ENCODE measurements around the gene CLN6.
"Not testable (repeated sequence)": the region's sequence is repeated elsewhere in the genome, so short reads cannot be mapped to it uniquely, and the experiment has no call there.

Gene CLN6

DNA sequence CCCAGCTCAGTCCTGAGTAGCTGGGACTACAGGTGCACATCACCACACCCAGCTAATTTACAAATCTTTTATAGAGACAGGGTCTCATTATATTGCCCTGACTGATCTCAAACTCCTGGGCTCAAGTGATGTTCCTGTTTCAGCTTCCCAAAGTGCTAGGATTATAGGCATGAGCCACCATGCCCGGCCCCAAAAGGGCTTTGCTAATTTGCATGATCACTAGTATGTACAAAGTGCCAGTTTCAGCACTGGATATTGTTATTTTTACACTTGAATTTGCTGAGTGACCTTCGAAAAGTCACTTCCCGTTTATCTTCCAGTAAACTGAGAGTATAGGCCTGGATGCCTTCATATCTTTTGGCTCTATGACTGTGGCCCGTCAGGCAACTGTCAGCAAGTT lies 12.2 kb downstream of the CLN6 start:
- no peaks in the 10 kb centered on the region for H3K9me3 ChIP-seq (ENCODE audit: control insufficient read depth, low read length)
- no peaks in the 10 kb centered on the region for H3K4me1 ChIP-seq (ENCODE audit: control insufficient read depth, insufficient read depth, low read length)
- no peak overlapping the region for H3K9ac ChIP-seq (ENCODE audit: low read length)
- no peaks in the 10 kb centered on the region for H3K27me3 ChIP-seq (ENCODE audit: control insufficient read depth, insufficient read depth, low read length)
- H3K36me3 ChIP-seq (ENCODE audit: control insufficient read depth, insufficient read depth, low read length), result no peaks in the 10 kb centered on the region
- H3K4me3 ChIP-seq (ENCODE audit: low read length), result no peak overlapping the region

GRCh38 chr15:68214838-68215254 lies 14.7 kb downstream of the CLN6 start:
- no peaks in the 10 kb centered on the region for H3K36me3 ChIP-seq (ENCODE audit: control insufficient read depth, insufficient read depth, low read length)
- no peaks in the 10 kb centered on the region for H3K9me3 ChIP-seq (ENCODE audit: control insufficient read depth, low read length)
- H3K27me3 ChIP-seq (ENCODE audit: control insufficient read depth, insufficient read depth, low read length), result no peaks in the 10 kb centered on the region

GRCh38 chr15:68213991-68214837 lies 15.3 kb downstream of the CLN6 start:
- H3K4me1 ChIP-seq (ENCODE audit: control insufficient read depth, insufficient read depth, low read length), result peaks cover 9% of the 10 kb centered on the region
- H3K4me3 ChIP-seq (ENCODE audit: low read length), result no peak overlapping the region
- H3K9me3 ChIP-seq (ENCODE audit: control insufficient read depth, low read length), result no peaks in the 10 kb centered on the region
- no peaks in the 10 kb centered on the region for H3K36me3 ChIP-seq (ENCODE audit: control insufficient read depth, insufficient read depth, low read length)
- no peak overlapping the region for H3K9ac ChIP-seq (ENCODE audit: low read length)
- no peaks in the 10 kb centered on the region for H3K27me3 ChIP-seq (ENCODE audit: control insufficient read depth, insufficient read depth, low read length)

More at GRCh38 chr15:68214838-68215254, 14.7 kb downstream of the CLN6 start:
- no peak overlapping the region for H3K4me3 ChIP-seq (ENCODE audit: low read length)
- no peak overlapping the region for H3K9ac ChIP-seq (ENCODE audit: low read length)
- H3K4me1 ChIP-seq (ENCODE audit: control insufficient read depth, insufficient read depth, low read length), result peaks cover 9% of the 10 kb centered on the region

GRCh38 chr15:68213491-68213845 lies 16.1 kb downstream of the CLN6 start:
- not testable (repeated sequence) for H3K4me3 ChIP-seq (ENCODE audit: low read length); H3K4me1 ChIP-seq (ENCODE audit: control insufficient read depth, insufficient read depth, low read length); H3K9me3 ChIP-seq (ENCODE audit: control insufficient read depth, low read length); H3K36me3 ChIP-seq (ENCODE audit: control insufficient read depth, insufficient read depth, low read length); H3K9ac ChIP-seq (ENCODE audit: low read length); H3K27me3 ChIP-seq (ENCODE audit: control insufficient read depth, insufficient read depth, low read length)

GRCh38 chr15:68211656-68212320 lies 17.7 kb downstream of the CLN6 start:
- H3K9me3 ChIP-seq (ENCODE audit: control insufficient read depth, low read length), result no peaks in the 10 kb centered on the region
- no peak overlapping the region for H3K4me3 ChIP-seq (ENCODE audit: low read length)
- H3K36me3 ChIP-seq (ENCODE audit: control insufficient read depth, insufficient read depth, low read length), result no peaks in the 10 kb centered on the region
- H3K27me3 ChIP-seq (ENCODE audit: control insufficient read depth, insufficient read depth, low read length), result no peaks in the 10 kb centered on the region
- no peak overlapping the region for H3K9ac ChIP-seq (ENCODE audit: low read length)
- peaks cover 9% of the 10 kb centered on the region for H3K4me1 ChIP-seq (ENCODE audit: control insufficient read depth, insufficient read depth, low read length)

- Histone ChIP-seq H3K4me3 (ENCODE audit: low read length) (no peak overlapping the region), H3K9ac (ENCODE audit: low read length) (no peak overlapping the region), H3K27me3 (ENCODE audit: control insufficient read depth, insufficient read depth, low read length) (no peaks in the 10 kb centered on the region), H3K36me3 (ENCODE audit: control insufficient read depth, insufficient read depth, low read length) (no peaks in the 10 kb centered on the region), H3K9me3 (ENCODE audit: control insufficient read depth, low read length) (no peaks in the 10 kb centered on the region), H3K4me1 (ENCODE audit: control insufficient read depth, insufficient read depth, low read length) (peaks cover 14% of the 10 kb centered on the region)
These were observed 18.5 kb downstream of the CLN6 start for GRCh38 chr15:68210821-68211655.

- Histone ChIP-seq H3K27me3 (ENCODE audit: control insufficient read depth, insufficient read depth, low read length) (no peaks in the 10 kb centered on the region), H3K4me3 (ENCODE audit: low read length) (no peak overlapping the region), H3K9ac (ENCODE audit: low read length) (no peak overlapping the region), H3K36me3 (ENCODE audit: control insufficient read depth, insufficient read depth, low read length) (no peaks in the 10 kb centered on the region), H3K4me1 (ENCODE audit: control insufficient read depth, insufficient read depth, low read length) (peaks cover 20% of the 10 kb centered on the region), H3K9me3 (ENCODE audit: control insufficient read depth, low read length) (no peaks in the 10 kb centered on the region)
These were observed 19.1 kb downstream of the CLN6 start for GRCh38 chr15:68210409-68210756.

DNA sequence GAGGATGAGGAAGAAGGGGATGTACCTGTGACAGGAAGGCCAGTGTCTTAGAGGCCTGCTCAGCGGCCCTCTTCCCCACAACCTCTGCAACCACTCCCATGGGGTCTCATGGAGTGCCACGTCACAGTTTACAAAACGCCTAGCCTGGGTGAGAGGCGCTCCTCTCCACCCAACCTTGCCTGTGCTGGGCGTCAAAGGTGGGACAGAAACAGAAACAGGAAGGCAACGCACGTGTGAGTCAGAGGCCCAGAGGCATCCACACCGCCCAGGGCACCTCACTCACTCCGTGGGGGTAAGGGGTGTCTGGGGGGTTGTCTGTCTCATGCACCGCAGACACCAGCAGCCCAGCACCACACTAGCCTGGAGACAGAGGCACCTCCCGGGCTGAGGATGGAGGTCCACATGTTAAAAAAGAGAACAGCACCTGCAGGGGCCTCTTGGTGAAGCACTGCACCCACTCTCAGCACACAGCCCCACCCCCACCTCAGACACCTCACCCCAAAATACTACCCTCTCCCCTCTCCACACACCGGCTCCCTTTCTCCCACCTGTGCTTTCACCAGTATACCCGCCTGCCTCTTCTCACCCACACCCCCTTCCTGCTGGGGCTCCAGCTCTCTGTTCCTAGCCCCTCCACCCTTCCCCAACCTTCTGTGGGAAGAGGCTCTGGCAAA lies 19.7 kb downstream of the CLN6 start:
- H3K9me3 ChIP-seq (ENCODE audit: control insufficient read depth, low read length), result no peaks in the 10 kb centered on the region
- no peaks in the 10 kb centered on the region for H3K27me3 ChIP-seq (ENCODE audit: control insufficient read depth, insufficient read depth, low read length)
- peaks cover 23% of the 10 kb centered on the region for H3K4me1 ChIP-seq (ENCODE audit: control insufficient read depth, insufficient read depth, low read length)
- H3K9ac ChIP-seq (ENCODE audit: low read length), result no peak overlapping the region
- no peak overlapping the region for H3K4me3 ChIP-seq (ENCODE audit: low read length)
- H3K36me3 ChIP-seq (ENCODE audit: control insufficient read depth, insufficient read depth, low read length), result no peaks in the 10 kb centered on the region

- no peak overlapping the region for H3K4me3 ChIP-seq (ENCODE audit: low read length)
- H3K4me1 ChIP-seq (ENCODE audit: control insufficient read depth, insufficient read depth, low read length), result peaks cover 26% of the 10 kb centered on the region
- no peaks in the 10 kb centered on the region for H3K27me3 ChIP-seq (ENCODE audit: control insufficient read depth, insufficient read depth, low read length)
- no peaks in the 10 kb centered on the region for H3K9me3 ChIP-seq (ENCODE audit: control insufficient read depth, low read length)
- H3K36me3 ChIP-seq (ENCODE audit: control insufficient read depth, insufficient read depth, low read length), result no peaks in the 10 kb centered on the region
- no peak overlapping the region for H3K9ac ChIP-seq (ENCODE audit: low read length)
These were observed 20.3 kb downstream of the CLN6 start for GRCh38 chr15:68209272-68209671.

- Histone ChIP-seq H3K4me3 (ENCODE audit: low read length) (no peak overlapping the region), H3K9me3 (ENCODE audit: control insufficient read depth, low read length) (no peaks in the 10 kb centered on the region), H3K27me3 (ENCODE audit: control insufficient read depth, insufficient read depth, low read length) (no peaks in the 10 kb centered on the region), H3K4me1 (ENCODE audit: control insufficient read depth, insufficient read depth, low read length) (peaks cover 31% of the 10 kb centered on the region), H3K36me3 (ENCODE audit: control insufficient read depth, insufficient read depth, low read length) (no peaks in the 10 kb centered on the region), H3K9ac (ENCODE audit: low read length) (no peak overlapping the region)
These were observed 20.8 kb downstream of the CLN6 start for GRCh38 chr15:68208636-68209240.

DNA sequence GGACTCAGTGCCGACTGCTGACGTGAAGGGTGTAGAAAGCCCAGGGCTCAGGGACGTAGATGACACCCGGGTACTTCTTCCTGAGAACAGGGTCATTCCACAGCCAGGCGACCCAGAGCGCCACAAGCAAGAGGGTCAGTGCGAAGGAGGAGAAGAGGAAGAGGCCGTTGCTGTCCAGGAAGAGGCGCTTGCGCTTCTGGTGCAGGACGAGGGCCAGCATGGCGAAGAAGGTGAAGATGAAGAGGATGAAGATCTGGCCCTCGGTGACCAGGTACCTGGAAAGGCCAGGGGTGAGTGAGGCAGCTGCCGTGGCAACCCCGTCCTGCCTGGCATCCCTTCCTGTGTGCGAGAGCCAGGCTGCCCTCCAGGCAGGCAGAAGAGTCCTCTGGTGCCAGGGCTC lies 21.4 kb downstream of the CLN6 start:
- H3K36me3 ChIP-seq (ENCODE audit: control insufficient read depth, insufficient read depth, low read length), result no peaks in the 10 kb centered on the region
- H3K4me3 ChIP-seq (ENCODE audit: low read length), result no peak overlapping the region
- H3K9ac ChIP-seq (ENCODE audit: low read length), result no peak overlapping the region
- H3K27me3 ChIP-seq (ENCODE audit: control insufficient read depth, insufficient read depth, low read length), result no peaks in the 10 kb centered on the region
- H3K4me1 ChIP-seq (ENCODE audit: control insufficient read depth, insufficient read depth, low read length), result peaks cover 37% of the 10 kb centered on the region
- no peaks in the 10 kb centered on the region for H3K9me3 ChIP-seq (ENCODE audit: control insufficient read depth, low read length)
